ENCODE results near the gene PKD1L1. TPM values are rescaled to one million over a fixed set of nuclear protein-coding genes. Genes with fewer than 3 reads are reported as not detected.

The PKD1L1 gene
- polyA plus RNA-seq, 1 donor from 2014 or later = 2.0 TPM

- no peaks in the 10 kb centered on the region for H3K9me2 ChIP-seq (ENCODE audit: insufficient read depth, low read length)
- H3K27ac ChIP-seq (ENCODE audit: low read length) = no peak overlapping the region
- H2AFZ ChIP-seq (ENCODE audit: low read depth, low read length) = no peak overlapping the region
Measured at GRCh38 chr7:47725031-47725780, 223.1 kb downstream of the PKD1L1 start.

More at GRCh38 chr7:47725031-47725780, 223.1 kb downstream of the PKD1L1 start:
- H3K9me3 ChIP-seq (ENCODE audit: low read length) = no peaks in the 10 kb centered on the region
- H4K20me1 ChIP-seq (ENCODE audit: insufficient read depth) = no peaks in the 10 kb centered on the region
- H3K4me2 ChIP-seq (ENCODE audit: low read length) = no peak overlapping the region
- no peak overlapping the region for H3K9ac ChIP-seq (ENCODE audit: low read length)
- H3K79me2 ChIP-seq (replicated peaks; ENCODE audit: insufficient read depth, low read length) = no peaks in the 10 kb centered on the region
- no peak for TF ChIP-seq SMC3 (conservative IDR thresholded peaks at IDR 0.05; ENCODE audit: poor library complexity)
- TF ChIP-seq EP300 (conservative IDR thresholded peaks at IDR 0.05; ENCODE audit: poor library complexity, severe bottlenecking) = no peak
- TF ChIP-seq RAD21 (conservative IDR thresholded peaks at IDR 0.05) = no peak
- H3K27me3 ChIP-seq (ENCODE audit: insufficient read depth, low read depth, low read length) = no peaks in the 10 kb centered on the region
- H3K4me3 ChIP-seq (ENCODE audit: low read length) = no peak overlapping the region
- no peaks in the 10 kb centered on the region for H3F3A ChIP-seq (ENCODE audit: insufficient read depth, low read length, poor library complexity, severe bottlenecking)
- H3K36me3 ChIP-seq (ENCODE audit: insufficient read depth, low read length) = no peaks in the 10 kb centered on the region

Other genes with a start within 250 kb of the PKD1L1 start
- gene HUS1, start 31.1 kb upstream of the PKD1L1 start, polyA plus RNA-seq = 17.4 and 30.4 TPM in 2 replicates
- not detected in 2 replicates for gene SUN3, start 80.6 kb upstream of the PKD1L1 start, polyA plus RNA-seq
- not detected in 2 replicates for gene C7orf57, start 87.1 kb upstream of the PKD1L1 start, polyA plus RNA-seq
- gene UPP1, start 140.8 kb upstream of the PKD1L1 start, polyA plus RNA-seq = 19.5 and 22.1 TPM in 2 replicates
- gene ABCA13, start 223.0 kb upstream of the PKD1L1 start, polyA plus RNA-seq = 0.20 TPM in 1 of 2 replicates, not detected in the other

Data from neural cell (in vitro differentiated cells).